OCI-LY3 (cell line): ENCODE data around the gene PCBP1.
"Not testable (repeated sequence)": the region's sequence is repeated elsewhere in the genome, so short reads cannot be mapped to it uniquely, and the experiment has no call there.

Source experiments
- H2AFZ ChIP-seq: fragments of 200-600, 300-600 bp; shearing (Covaris generic); 2 replicates; pipeline ENCODE4 v1.6.0; 2014; ENCODE audit warnings: antibody characterized with exemption, low read depth, low read length
- H3K27ac ChIP-seq: fragments of 200-600, 300-600 bp; sonication (generic); 2 replicates; pipeline ENCODE4 v1.5.1; 2014; ENCODE audit warnings: mild to moderate bottlenecking, low read length, moderate library complexity, mixed read lengths
- H3K27me3 ChIP-seq: fragments of 200-600, 300-600 bp; sonication (generic); 2 replicates; pipeline ENCODE4 v1.6.1; 2014; ENCODE audit warnings: low read depth, low read length, mixed read lengths
- H3K36me3 ChIP-seq: fragments of 200-600, 300-600 bp; sonication (generic); replicated peaks from 2 replicates; pipeline ENCODE3; 2014; ENCODE audit warnings: low read depth, low read length, mixed read lengths
- H3K4me1 ChIP-seq: fragments of 300-600, 200-600 bp; sonication (generic); 2 replicates; pipeline ENCODE4 v1.6.1; 2014; ENCODE audit warnings: low read length, mixed read lengths
- H3K4me2 ChIP-seq: fragments of 200-600, 300-600 bp; sonication (generic); 2 replicates; pipeline ENCODE4 v1.6.1; 2014; ENCODE audit warnings: low read length, mixed read lengths
- H3K4me3 ChIP-seq: fragments of 300-600, 200-600 bp; sonication (generic); 2 replicates; pipeline ENCODE4 v1.5.1; 2014; ENCODE audit warnings: antibody characterized with exemption, mild to moderate bottlenecking, low read length, moderate library complexity
- H3K79me2 ChIP-seq: fragments of 300-600, 200-600 bp; shearing (Covaris generic); 2 replicates; pipeline ENCODE4 v1.6.1; 2014; ENCODE audit warnings: mild to moderate bottlenecking, low read length, mixed read lengths
- H3K9ac ChIP-seq: fragments of 300-600, 200-600 bp; shearing (Covaris generic); 2 replicates; pipeline ENCODE4 v1.6.0; 2014; ENCODE audit warnings: mild to moderate bottlenecking, low read length, moderate library complexity
- H3K9me3 ChIP-seq: fragments of 200-600, 300-600 bp; shearing (Covaris generic); 2 replicates; pipeline ENCODE4 v1.6.1; 2014; ENCODE audit warnings: low read length, mixed read lengths; ENCODE audit not compliant: insufficient read depth
- H4K20me1 ChIP-seq: fragments of 200-600, 300-600 bp; sonication (generic); 2 replicates; pipeline ENCODE4 v1.6.1; 2016; ENCODE audit warnings: low read length, mixed read lengths; ENCODE audit not compliant: insufficient read depth
- CTCF ChIP-seq: fragments of 200-600, 300-600 bp; sonication (generic); IDR thresholded peaks from 2 replicates; pipeline ENCODE4 v1.5.1; 2014; ENCODE audit warnings: antibody characterized with exemption, low read length, low read depth
- EZH2phosphoT487 ChIP-seq: fragments of 200-600 bp; shearing (Covaris generic); IDR thresholded peaks from 2 replicates; pipeline ENCODE4 v1.6.1; 2018; ENCODE audit warnings: antibody characterized with exemption, mixed run types, low read depth

The PCBP1 gene

DNA sequence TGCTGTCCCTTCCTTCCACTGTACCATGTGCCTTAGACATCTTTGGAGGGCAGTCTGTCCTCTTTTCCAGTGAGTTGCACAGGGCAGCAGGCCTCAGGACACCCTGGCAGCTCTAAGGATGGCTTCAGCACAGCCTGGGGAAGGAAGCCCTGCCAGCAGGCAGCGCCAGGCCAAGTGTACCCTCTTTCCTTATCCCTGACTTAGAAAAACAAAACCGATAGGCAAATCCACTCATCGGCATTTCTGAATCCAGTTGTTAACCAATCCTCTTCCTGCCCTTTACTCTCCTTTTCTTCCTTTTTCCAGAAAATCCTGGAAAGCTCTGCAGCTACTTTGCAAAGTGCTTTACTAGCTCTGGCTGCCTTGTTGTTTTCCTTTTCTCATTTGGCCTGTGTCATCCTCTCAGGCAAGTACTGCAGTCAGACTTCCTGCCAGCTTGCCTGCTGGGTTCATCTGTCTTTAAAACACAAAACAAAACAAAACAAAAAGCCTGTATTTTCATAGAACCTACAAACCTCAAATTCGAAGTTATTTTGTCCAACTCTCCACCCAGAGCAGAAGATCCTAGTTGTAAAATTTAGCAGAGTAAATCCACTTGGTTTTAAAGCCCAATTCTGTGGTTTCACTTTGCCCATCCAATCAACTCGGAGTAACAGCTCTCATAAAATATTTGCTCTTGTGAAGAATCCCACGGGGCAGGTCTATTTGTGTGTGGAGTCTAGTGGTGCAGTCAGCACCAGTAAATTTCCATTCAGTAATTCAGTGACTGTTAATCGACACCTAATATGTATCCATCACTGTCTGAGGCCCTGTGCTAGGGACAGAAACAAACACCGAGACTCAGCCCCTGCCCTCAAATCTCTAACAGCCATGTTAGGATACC lies 45.2 kb downstream of the PCBP1 start:
- peak overlapping the region; percentile 67 for H3K4me3 ChIP-seq
- no peaks in the 10 kb centered on the region for H3K9me3 ChIP-seq
- H3K4me2 ChIP-seq = peak overlapping the region; percentile 92
- peaks cover 54% of the 10 kb centered on the region for H3K4me1 ChIP-seq
- peak overlapping the region; percentile 87 for H3K27ac ChIP-seq
- peak overlapping the region; percentile 86 for H2AFZ ChIP-seq
- no peak for TF ChIP-seq CTCF
- TF ChIP-seq EZH2phosphoT487 = no peak
- no peaks in the 10 kb centered on the region for H4K20me1 ChIP-seq
- no peaks in the 10 kb centered on the region for H3K79me2 ChIP-seq
- peak overlapping the region; percentile 75 for H3K9ac ChIP-seq
- no peaks in the 10 kb centered on the region for H3K27me3 ChIP-seq
- no peaks in the 10 kb centered on the region for H3K36me3 ChIP-seq

DNA sequence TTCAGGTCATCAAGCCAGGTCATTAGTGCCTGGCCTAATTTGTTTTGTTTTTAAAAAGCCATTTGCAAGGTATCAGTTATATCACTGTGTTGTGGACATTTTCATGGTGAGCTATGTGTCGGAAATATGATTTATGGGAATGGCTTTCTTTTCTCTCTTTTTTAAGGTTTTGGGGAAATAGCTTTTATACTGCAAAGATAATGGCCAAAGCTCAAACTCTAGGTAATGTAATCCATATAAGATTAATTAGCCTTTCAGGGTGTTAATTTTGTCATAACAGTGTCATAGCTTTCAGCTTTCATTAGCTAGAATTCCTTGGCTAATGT lies 45.8 kb downstream of the PCBP1 start:
- H3K27ac ChIP-seq = peak overlapping the region; percentile 87
- no peak for TF ChIP-seq EZH2phosphoT487
- TF ChIP-seq CTCF = no peak
- H3K27me3 ChIP-seq = no peaks in the 10 kb centered on the region
- H3K4me1 ChIP-seq = peaks cover 48% of the 10 kb centered on the region
- H2AFZ ChIP-seq = peak overlapping the region; percentile 86
- H3K9ac ChIP-seq = peak overlapping the region; percentile 75
- H3K9me3 ChIP-seq = no peaks in the 10 kb centered on the region
- no peaks in the 10 kb centered on the region for H4K20me1 ChIP-seq
- H3K36me3 ChIP-seq = no peaks in the 10 kb centered on the region
- peak overlapping the region; percentile 67 for H3K4me3 ChIP-seq
- peak overlapping the region; percentile 92 for H3K4me2 ChIP-seq
- H3K79me2 ChIP-seq = no peaks in the 10 kb centered on the region

- Histone ChIP-seq H3K9me3 (no peaks in the 10 kb centered on the region), H2AFZ (peak overlapping the region; percentile 86), H3K4me2 (peak overlapping the region; percentile 92), H3K4me1 (peaks cover 47% of the 10 kb centered on the region), H3K9ac (peak overlapping the region; percentile 75), H3K79me2 (no peaks in the 10 kb centered on the region), H3K4me3 (peak overlapping the region; percentile 67), H3K36me3 (no peaks in the 10 kb centered on the region), H3K27me3 (no peaks in the 10 kb centered on the region), H4K20me1 (no peaks in the 10 kb centered on the region), H3K27ac (peak overlapping the region; percentile 87)
- no peak for TF ChIP-seq CTCF
- no peak for TF ChIP-seq EZH2phosphoT487
Observed at GRCh38 chr2:70133491-70134322, 46.4 kb downstream of the PCBP1 start.

- H3K9me3 ChIP-seq, H4K20me1 ChIP-seq, H3K79me2 ChIP-seq, H3K27me3 ChIP-seq, H3K4me3 ChIP-seq, H3K36me3 ChIP-seq: not testable (repeated sequence)
- H3K4me1 ChIP-seq = peaks cover 47% of the 10 kb centered on the region
- H3K27ac ChIP-seq = peak overlapping the region; percentile 87
- H3K4me2 ChIP-seq = peak overlapping the region; percentile 92; the same call in 1 of the 2 replicates
- H3K9ac ChIP-seq = peak overlapping the region; percentile 75; the same call in 1 of the 2 replicates
- peak overlapping the region; percentile 86 for H2AFZ ChIP-seq
Observed at GRCh38 chr2:70134323-70134983, 47.2 kb downstream of the PCBP1 start.
